A549 (cell line): Measurements from ENCODE around the gene SNX6. TPM values are rescaled to one million over a fixed set of nuclear protein-coding genes. Genes with fewer than 3 reads are reported as not detected.

Experiments used
- ATAC-seq, 2 experiments: fragments of 200-7000 bp in 1 of 2; fragments of >200 bp in 1 of 2; cut with Nextera tagmentation in 1 of 2; cut with Tn5 transposase in 1 of 2; 3 replicates each; pipeline versions ENCODE4 v1.8.0 to v1.9.1; 2018 to 2020; ENCODE audit warnings: mild to moderate bottlenecking in 1 of 2, moderate library complexity in 1 of 2
- CTCF ChIA-PET: fragments of 300-600 bp; sonication (Branson Sonifier 250); formaldehyde crosslinking; extraction: SDS; loops from one replicate; lab custom pipeline; 2021; ENCODE audit warnings: antibody characterized with exemption, inconsistent platforms; lab: Yijun Ruan, JAX
- POLR2A ChIA-PET: fragments of 350-600 bp; formaldehyde crosslinking; extraction: SDS; loops from one replicate; lab custom pipeline; 2021; ENCODE audit warnings: antibody characterized with exemption, inconsistent platforms; lab: Yijun Ruan, JAX
- DNase-seq, 2 experiments: peaks; one replicate each; pipeline versions ENCODE4 v3.0.0 to v3.0.0-alpha.2; 2011 to 2016; ENCODE audit warnings: low read depth in 1 of 2, low spot score in 1 of 2
- FAIRE-seq: peaks from 2 replicates; lab custom pipeline; 2011; peaks lifted over from hg19 to GRCh38; lab: Jason Lieb, UNC
- H3K27ac ChIP-seq, 2 experiments: fragments of >200 bp; sonication (Bioruptor Twin); formaldehyde crosslinking; 3 replicates each; pipeline ENCODE4 v1.5.1; 2016 to 2017
- H3K4me1 ChIP-seq: fragments of >200 bp; sonication (Bioruptor Twin); formaldehyde crosslinking; 3 replicates; pipeline ENCODE4 v1.6.1; 2016
- H3K4me2 ChIP-seq: fragments of >200 bp; sonication (Bioruptor Twin); formaldehyde crosslinking; 3 replicates; pipeline ENCODE4 v1.6.1; 2016
- H3K4me3 ChIP-seq: fragments of >200 bp; sonication (Bioruptor Twin); formaldehyde crosslinking; 3 replicates; pipeline ENCODE4 v1.5.1; 2016
- H3K9me3 ChIP-seq: fragments of >200 bp; sonication (Bioruptor Twin); formaldehyde crosslinking; 3 replicates; pipeline ENCODE4 v1.6.1; 2016
- BCL3 ChIP-seq: fragments of >200 bp; sonication (Bioruptor Twin); formaldehyde crosslinking; IDR thresholded peaks from 3 replicates; pipeline ENCODE4 v1.6.1; 2016
- CBX8 ChIP-seq: fragments of 200-600 bp; sonication (generic); IDR thresholded peaks from 2 replicates; pipeline ENCODE4 v1.6.1; 2016
- CEBPB ChIP-seq, 2 experiments: fragments of >200 bp in 1 of 2; sonication (Bioruptor Twin) in 1 of 2; formaldehyde crosslinking in 1 of 2; IDR thresholded peaks; 2 replicates each; pipeline ENCODE4 v1.6.1; 2012 to 2016
- CHD2 ChIP-seq: fragments of 150-350 bp; IDR thresholded peaks from 2 replicates; pipeline ENCODE4 v1.6.1; 2014; ENCODE audit warnings: low read length; ENCODE audit not compliant: partially characterized antibody
- CHD4 ChIP-seq: fragments of 200-600 bp; sonication (generic); IDR thresholded peaks from 2 replicates; pipeline ENCODE4 v1.6.1; 2016; ENCODE audit warnings: antibody characterized with exemption, mild to moderate bottlenecking, borderline replicate concordance
- E2F6 ChIP-seq: IDR thresholded peaks from 2 replicates; pipeline ENCODE4 v1.6.1; 2012; ENCODE audit warnings: low read depth, borderline replicate concordance
- ELK1 ChIP-seq: fragments of 150-350 bp; IDR thresholded peaks from 2 replicates; pipeline ENCODE4 v1.6.1; 2014; ENCODE audit warnings: low read depth, mild to moderate bottlenecking, low read length
- EP300 ChIP-seq, 2 experiments: fragments of >200 bp; sonication (Bioruptor Twin); formaldehyde crosslinking; IDR thresholded peaks; 2 replicates in 1 of 2; 3 replicates in 1 of 2; pipeline ENCODE4 v1.6.1; 2016 to 2017
- HES2 ChIP-seq: fragments of >200 bp; sonication (Bioruptor Twin); formaldehyde crosslinking; IDR thresholded peaks from 2 replicates; pipeline ENCODE4 v1.6.1; 2016
- HMGXB4 ChIP-seq: fragments of 250-450 bp; sonication (Bioruptor Pico); IDR thresholded peaks from 2 replicates; pipeline ENCODE4 v1.5.0; 2021; ENCODE audit warnings: mild to moderate bottlenecking, moderate library complexity, borderline replicate concordance
- HOXA7 ChIP-seq: fragments of 250-450 bp; sonication (Bioruptor Pico); IDR thresholded peaks from 2 replicates; pipeline ENCODE4 v1.5.0; 2020; ENCODE audit warnings: mild to moderate bottlenecking, moderate library complexity
- HOXB5 ChIP-seq: fragments of 250-450 bp; sonication (Bioruptor Pico); IDR thresholded peaks from 2 replicates; pipeline ENCODE4 v1.5.0; 2020; ENCODE audit warnings: mild to moderate bottlenecking, moderate library complexity
- JUN ChIP-seq, 2 experiments: fragments of >200 bp; sonication (Bioruptor Twin); formaldehyde crosslinking; IDR thresholded peaks; 2 replicates in 1 of 2; 3 replicates in 1 of 2; pipeline ENCODE4 v1.6.1; 2016 to 2017
- JUNB ChIP-seq: fragments of >200 bp; sonication (Bioruptor Twin); formaldehyde crosslinking; IDR thresholded peaks from 2 replicates; pipeline ENCODE4 v1.6.1; 2016
- MYC ChIP-seq: IDR thresholded peaks from 2 replicates; pipeline ENCODE4 v1.6.1; 2012; ENCODE audit warnings: mild to moderate bottlenecking, inconsistent platforms, low read length, improper control_type of control experiment, borderline replicate concordance
- NFE2L2 ChIP-seq: fragments of 150-350 bp; conservative IDR thresholded peaks from 2 replicates; pipeline ENCODE4 v1.6.1; 2014; ENCODE audit warnings: low read length
- POLR2AphosphoS2 ChIP-seq: conservative IDR thresholded peaks from 2 replicates; pipeline ENCODE4 v1.6.1; 2012; ENCODE audit warnings: low read length, improper control_type of control experiment, inconsistent platforms
- RAD21 ChIP-seq, 2 experiments: fragments of >200 bp in 1 of 2; sonication (Bioruptor Twin) in 1 of 2; formaldehyde crosslinking in 1 of 2; IDR thresholded peaks in 1 of 2; conservative IDR thresholded peaks in 1 of 2; 2 replicates in 1 of 2; 3 replicates in 1 of 2; pipeline ENCODE4 v1.6.1; 2012 to 2018; ENCODE audit warnings: inconsistent platforms in 1 of 2
- RARB ChIP-seq: fragments of 250-450 bp; sonication (Bioruptor Pico); IDR thresholded peaks from 2 replicates; pipeline ENCODE4 v1.8.0; 2021; ENCODE audit warnings: mild to moderate bottlenecking, moderate library complexity
- RCOR1 ChIP-seq: fragments of 150-350 bp; IDR thresholded peaks from 2 replicates; pipeline ENCODE4 v1.6.1; 2014; ENCODE audit warnings: antibody characterized with exemption, low read length, low read depth
- SREBF2 ChIP-seq: fragments of 450-650 bp; IDR thresholded peaks from 2 replicates; pipeline ENCODE4 v1.6.1; 2014; ENCODE audit warnings: mild to moderate bottlenecking, moderate library complexity
- TFCP2L1 ChIP-seq: fragments of 250-450 bp; sonication (Bioruptor Pico); IDR thresholded peaks from 2 replicates; pipeline ENCODE4 v1.5.0; 2021; ENCODE audit warnings: mild to moderate bottlenecking
- TP53 ChIP-seq: fragments of 250-450 bp; sonication (Bioruptor Pico); IDR thresholded peaks from 2 replicates; pipeline ENCODE4 v1.5.0; 2021; ENCODE audit warnings: mild to moderate bottlenecking, moderate library complexity
- ZFP36 ChIP-seq: fragments of 450-650 bp; IDR thresholded peaks from 2 replicates; pipeline ENCODE4 v1.6.1; 2014; ENCODE audit warnings: borderline replicate concordance; ENCODE audit not compliant: partially characterized antibody
- whole genome bisulfite sequencing: methylation state at CpG from one replicate; pipeline ENCODE4 v1.1.6; 2017; ENCODE audit errors: missing lambda C conversion rate; 5-methylcytosine and 5-hydroxymethylcytosine counted together
- polyA plus RNA-seq, 4 experiments: library from polyadenylated mRNA; depleted of rRNA in 3 of 4; stranded (reverse); fragments of >200 nt; fragmentation: RNase III in 1 of 4; extraction: RNeasy Plus Mini Kit Qiagen cat#74134 plus additional on column Dnase treatment in 1 of 4; gene quantifications; 2 replicates in 3 of 4; 3 replicates in 1 of 4; pipeline ENCODE4 v1.2.3, GENCODE V29; 2011 to 2017

Gene SNX6
- polyA plus RNA-seq, 2 of the 4 experiments (the other 2 are of a cell fraction) = 149 to 174 TPM

GRCh38 chr14:34593740-34594375, 36.1 kb downstream of the SNX6 start:
- Histone ChIP-seq H3K9me3 (no peaks in the 10 kb centered on the region), H3K27ac (peak overlapping the region in 1 of 2 experiments; percentile 46; a peak in 2 of 6 replicates), H3K4me3 (no peak overlapping the region), H3K4me1 (peaks cover 13% of the 10 kb centered on the region; the same call in 1 of the 3 replicates), H3K4me2 (no peak overlapping the region)
- ATAC-seq = no peak
- CTCF ChIA-PET = interaction anchor here (0.8 to 1.2 kb wide), 2 partner anchors 126 to 129 kb away, joined by 3 read pairs; no protein-coding TSS in a partner anchor
- 98% methylated on average over 11 of the region's 11 CpGs for WGBS
- FAIRE-seq = no peak
- TF ChIP-seq NFE2L2 (no peak), ZFP36 (no peak), ELK1 (no peak), HES2 (no peak), HOXA7 (CRISPR knock-in tag) (no peak), CHD4 (no peak), HOXB5 (CRISPR knock-in tag) (no peak), POLR2AphosphoS2 (no peak), E2F6 (no peak), CHD2 (no peak), CBX8 (no peak), JUN (IDR thresholded peaks at IDR 0.05) (no peak), TP53 (CRISPR knock-in tag) (no peak), JUNB (no peak), SREBF2 (no peak), RARB (CRISPR knock-in tag) (no peak), CEBPB (IDR thresholded peaks at IDR 0.05) (no peak), BCL3 (no peak), RAD21 (conservative IDR thresholded peaks at IDR 0.05 in 1 of 2, IDR thresholded peaks at IDR 0.05 in 1 of 2) (no peak)
- POLR2A ChIA-PET = interaction anchor here (0.6 kb wide), 1 partner anchor 28 kb away, joined by 4 read pairs; no protein-coding TSS in a partner anchor
- no peak for DNase-seq

GRCh38 chr14:34592623-34593022, 37.3 kb downstream of the SNX6 start:
- ChIA-PET CTCF (no interaction called here), POLR2A (interaction anchor here (0.6 kb wide), 1 partner anchor 54 kb away, joined by 4 read pairs; no protein-coding TSS in a partner anchor)
- TF ChIP-seq MYC = no peak
- no peak for TF ChIP-seq CBX8
- 100% methylated on average over 5 of the region's 5 CpGs for WGBS
- Histone ChIP-seq H3K9me3 (no peaks in the 10 kb centered on the region), H3K4me3 (no peak overlapping the region), H3K4me2 (no peak overlapping the region), H3K4me1 (peaks cover 11% of the 10 kb centered on the region; the same call in 2 of the 3 replicates), H3K27ac (peak overlapping the region in 1 of 2 experiments; percentile 8; a peak in 1 of 6 replicates)
- no peak for ATAC-seq
- FAIRE-seq = no peak
- DNase-seq = no peak

- Histone ChIP-seq H3K4me2 (no peak overlapping the region), H3K4me3 (no peak overlapping the region), H3K27ac (peak overlapping the region in 1 of 2 experiments; percentile 86; a peak in 1 of 6 replicates), H3K4me1 (peaks cover 28% of the 10 kb centered on the region), H3K9me3 (no peaks in the 10 kb centered on the region)
- ATAC-seq (no peak), FAIRE-seq (no peak), DNase-seq (no peak)
- POLR2A ChIA-PET = no interaction called here
- CTCF ChIA-PET = interaction anchor here (1.7 kb wide), 1 partner anchor 20 kb away, joined by 6 read pairs; no protein-coding TSS in a partner anchor
- WGBS = 88% methylated on average over 6 of the region's 6 CpGs
- TF ChIP-seq CHD2 (no peak), EP300 (IDR thresholded peaks at IDR 0.05) (no peak), TFCP2L1 (CRISPR knock-in tag) (no peak), HES2 (no peak), HMGXB4 (CRISPR knock-in tag) (no peak), E2F6 (no peak), RCOR1 (no peak)
These were observed 46.4 kb downstream of the SNX6 start for GRCh38 chr14:34583525-34583924.
